Measurements from ENCODE around the gene SERPINB4.
"Not testable (repeated sequence)": the region's sequence is repeated elsewhere in the genome, so short reads cannot be mapped to it uniquely, and the experiment has no call there.

SERPINB4 gene

GRCh38 chr18:63661750-63662149, 17.7 kb upstream of the SERPINB4 start, which contains the start of gene SERPINB3:
SERPINB3 (minus strand) TSS chr18:63661893; CDS start chr18:63661216, 677 bp downstream.
- H3K4me3 ChIP-seq (ENCODE audit: low read depth, low read length); H3K27me3 ChIP-seq (ENCODE audit: control insufficient read depth, insufficient read depth, low read length); H3K36me3 ChIP-seq (ENCODE audit: control insufficient read depth, insufficient read depth, low read length); H3K9me3 ChIP-seq (ENCODE audit: control insufficient read depth, insufficient read depth, low read length); H3K4me1 ChIP-seq (ENCODE audit: control insufficient read depth, insufficient read depth, low read length); H3K9ac ChIP-seq (ENCODE audit: low read depth, low read length): not testable (repeated sequence)

GRCh38 chr18:63658920-63659319, 14.9 kb upstream of the SERPINB4 start:
- H3K4me3 ChIP-seq (ENCODE audit: low read depth, low read length); H3K9ac ChIP-seq (ENCODE audit: low read depth, low read length): not testable (repeated sequence)

DNA sequence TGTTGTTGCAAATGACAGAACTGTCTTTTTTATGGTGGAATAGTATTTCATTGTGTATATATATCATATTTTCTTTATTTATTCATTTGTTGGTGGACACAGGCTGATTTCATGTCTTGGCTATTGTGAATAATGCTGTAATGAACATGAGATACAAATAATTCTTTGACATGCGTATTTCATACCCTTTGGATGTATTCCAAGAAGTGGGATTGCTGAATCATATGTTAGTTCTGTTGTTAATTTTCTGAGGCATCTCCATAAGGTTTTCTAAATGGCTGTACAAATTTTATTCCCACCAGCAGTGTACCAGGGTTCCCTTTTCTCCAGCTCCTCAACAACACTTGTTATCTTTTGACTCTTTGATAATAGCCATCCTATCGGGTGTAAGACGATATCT, 6.2 kb upstream of the SERPINB4 start:
- H3K9me3 ChIP-seq (ENCODE audit: control insufficient read depth, insufficient read depth, low read length); H3K36me3 ChIP-seq (ENCODE audit: control insufficient read depth, insufficient read depth, low read length); H3K27me3 ChIP-seq (ENCODE audit: control insufficient read depth, insufficient read depth, low read length); H3K4me3 ChIP-seq (ENCODE audit: low read depth, low read length); H3K9ac ChIP-seq (ENCODE audit: low read depth, low read length); H3K4me1 ChIP-seq (ENCODE audit: control insufficient read depth, insufficient read depth, low read length): not testable (repeated sequence)

More at GRCh38 chr18:63658920-63659319, 14.9 kb upstream of the SERPINB4 start:
- H3K9me3 ChIP-seq (ENCODE audit: control insufficient read depth, insufficient read depth, low read length); H3K36me3 ChIP-seq (ENCODE audit: control insufficient read depth, insufficient read depth, low read length); H3K27me3 ChIP-seq (ENCODE audit: control insufficient read depth, insufficient read depth, low read length); H3K4me1 ChIP-seq (ENCODE audit: control insufficient read depth, insufficient read depth, low read length): not testable (repeated sequence)

- H3K4me1 ChIP-seq (ENCODE audit: control insufficient read depth, insufficient read depth, low read length), result no peaks in the 10 kb centered on the region
These were observed 4.2 kb upstream of the SERPINB4 start for GRCh38 chr18:63648241-63648640.

GRCh38 chr18:63646936-63647335, 2.9 kb upstream of the SERPINB4 start:
- Histone ChIP-seq H3K9ac (ENCODE audit: low read depth, low read length) (no peak overlapping the region), H3K4me1 (ENCODE audit: control insufficient read depth, insufficient read depth, low read length) (no peaks in the 10 kb centered on the region), H3K4me3 (ENCODE audit: low read depth, low read length) (no peak overlapping the region), H3K27me3 (ENCODE audit: control insufficient read depth, insufficient read depth, low read length) (no peaks in the 10 kb centered on the region), H3K36me3 (ENCODE audit: control insufficient read depth, insufficient read depth, low read length) (no peaks in the 10 kb centered on the region), H3K9me3 (ENCODE audit: control insufficient read depth, insufficient read depth, low read length) (no peaks in the 10 kb centered on the region)

More at GRCh38 chr18:63648241-63648640, 4.2 kb upstream of the SERPINB4 start:
- no peaks in the 10 kb centered on the region for H3K36me3 ChIP-seq (ENCODE audit: control insufficient read depth, insufficient read depth, low read length)
- H3K9ac ChIP-seq (ENCODE audit: low read depth, low read length), result no peak overlapping the region
- H3K9me3 ChIP-seq (ENCODE audit: control insufficient read depth, insufficient read depth, low read length), result no peaks in the 10 kb centered on the region
- no peaks in the 10 kb centered on the region for H3K27me3 ChIP-seq (ENCODE audit: control insufficient read depth, insufficient read depth, low read length)
- H3K4me3 ChIP-seq (ENCODE audit: low read depth, low read length), result no peak overlapping the region

- not testable (repeated sequence) for H3K4me3 ChIP-seq (ENCODE audit: low read depth, low read length); H3K9me3 ChIP-seq (ENCODE audit: control insufficient read depth, insufficient read depth, low read length); H3K4me1 ChIP-seq (ENCODE audit: control insufficient read depth, insufficient read depth, low read length)
These were observed 638 bp upstream of the SERPINB4 start for GRCh38 chr18:63644694-63645093.

DNA sequence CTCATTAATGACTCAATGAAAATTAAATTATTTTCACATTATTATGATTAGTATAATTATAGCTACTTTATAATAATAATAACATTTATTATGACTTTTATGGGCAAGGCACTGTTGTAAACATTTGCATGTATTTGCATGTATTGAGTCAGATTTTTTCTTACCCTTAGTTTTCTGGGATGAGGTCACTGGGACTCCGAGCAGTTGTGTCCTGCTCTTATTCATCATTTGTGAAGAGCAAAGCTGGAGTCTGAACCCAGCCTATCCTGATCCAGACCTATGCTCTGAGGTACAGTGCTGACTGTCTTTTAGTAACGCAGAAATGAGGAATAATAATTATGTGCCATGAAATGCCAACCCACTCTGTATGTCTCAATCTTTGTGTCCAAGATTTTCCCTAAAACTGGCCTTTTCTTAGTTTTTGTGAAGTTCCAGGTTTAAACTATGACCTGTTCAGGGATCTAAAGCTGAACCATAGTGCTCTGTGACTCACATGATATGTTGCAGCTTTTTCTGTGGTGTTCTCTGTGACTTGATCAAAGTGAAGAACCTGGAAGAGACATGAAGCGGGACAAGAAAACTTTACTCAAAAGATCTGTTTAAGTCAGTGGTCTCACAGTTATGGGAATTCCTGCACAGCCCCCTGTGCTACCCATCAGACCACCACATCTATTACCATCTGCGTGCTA, 1.2 kb downstream of the SERPINB4 start:
- not testable (repeated sequence) for H3K4me1 ChIP-seq (ENCODE audit: control insufficient read depth, insufficient read depth, low read length); H3K27me3 ChIP-seq (ENCODE audit: control insufficient read depth, insufficient read depth, low read length); H3K36me3 ChIP-seq (ENCODE audit: control insufficient read depth, insufficient read depth, low read length); H3K9ac ChIP-seq (ENCODE audit: low read depth, low read length); H3K4me3 ChIP-seq (ENCODE audit: low read depth, low read length); H3K9me3 ChIP-seq (ENCODE audit: control insufficient read depth, insufficient read depth, low read length)

More at GRCh38 chr18:63644694-63645093, 638 bp upstream of the SERPINB4 start:
- not testable (repeated sequence) for H3K36me3 ChIP-seq (ENCODE audit: control insufficient read depth, insufficient read depth, low read length); H3K27me3 ChIP-seq (ENCODE audit: control insufficient read depth, insufficient read depth, low read length); H3K9ac ChIP-seq (ENCODE audit: low read depth, low read length)

DNA sequence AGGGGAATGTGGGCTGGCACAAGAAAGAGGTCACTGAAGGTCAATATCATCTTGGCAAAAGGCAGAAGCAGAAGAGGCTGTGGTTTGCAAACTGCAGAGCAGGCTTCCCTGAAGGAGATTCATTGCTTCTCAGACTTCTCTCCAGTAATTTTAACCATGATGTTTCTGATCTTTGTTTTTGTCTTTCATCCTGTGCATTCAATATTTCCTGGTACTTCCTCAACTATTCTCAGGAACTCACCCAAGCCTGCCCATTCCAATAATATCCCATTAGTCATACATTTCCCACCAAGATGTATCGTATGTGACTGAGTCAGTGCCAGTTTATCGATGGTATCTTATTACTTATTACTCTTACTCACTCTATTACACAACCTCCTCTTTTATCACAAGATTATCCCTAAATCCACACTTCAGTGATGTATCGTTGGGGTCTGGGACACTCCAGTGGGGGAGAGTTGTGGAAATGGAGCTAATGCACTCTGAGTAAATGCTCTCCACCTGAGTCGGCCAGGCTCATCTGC, 2.8 kb downstream of the SERPINB4 start:
- not testable (repeated sequence) for H3K36me3 ChIP-seq (ENCODE audit: control insufficient read depth, insufficient read depth, low read length); H3K9me3 ChIP-seq (ENCODE audit: control insufficient read depth, insufficient read depth, low read length); H3K9ac ChIP-seq (ENCODE audit: low read depth, low read length); H3K4me1 ChIP-seq (ENCODE audit: control insufficient read depth, insufficient read depth, low read length); H3K27me3 ChIP-seq (ENCODE audit: control insufficient read depth, insufficient read depth, low read length); H3K4me3 ChIP-seq (ENCODE audit: low read depth, low read length)

DNA sequence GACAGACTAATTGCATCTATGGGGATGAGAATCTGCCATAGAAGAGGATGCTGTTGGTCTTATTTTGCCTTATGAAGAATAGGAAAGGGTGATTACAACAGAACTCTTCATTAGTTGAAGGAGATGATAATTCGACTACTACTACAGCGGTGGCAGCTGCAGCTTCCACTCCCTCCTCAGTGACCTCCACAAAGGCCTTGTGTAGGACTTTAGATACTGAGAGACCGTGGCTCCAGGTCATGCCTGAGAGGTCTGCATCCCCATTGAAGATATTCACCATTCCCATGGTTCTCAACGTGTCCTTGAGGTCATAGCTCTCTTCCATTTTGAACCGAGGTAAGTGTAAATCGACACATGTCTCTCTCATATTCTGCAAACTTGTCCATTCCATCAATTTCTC, 6.4 kb downstream of the SERPINB4 start:
- H3K36me3 ChIP-seq (ENCODE audit: control insufficient read depth, insufficient read depth, low read length), result no peaks in the 10 kb centered on the region
- H3K9me3 ChIP-seq (ENCODE audit: control insufficient read depth, insufficient read depth, low read length), result no peaks in the 10 kb centered on the region
- H3K4me1 ChIP-seq (ENCODE audit: control insufficient read depth, insufficient read depth, low read length), result no peaks in the 10 kb centered on the region
- H3K27me3 ChIP-seq (ENCODE audit: control insufficient read depth, insufficient read depth, low read length), result no peaks in the 10 kb centered on the region
- H3K4me3 ChIP-seq (ENCODE audit: low read depth, low read length), result no peak overlapping the region
- H3K9ac ChIP-seq (ENCODE audit: low read depth, low read length), result no peak overlapping the region

- H3K4me1 ChIP-seq (ENCODE audit: control insufficient read depth, insufficient read depth, low read length), result no peaks in the 10 kb centered on the region
- no peak overlapping the region for H3K4me3 ChIP-seq (ENCODE audit: low read depth, low read length)
- no peaks in the 10 kb centered on the region for H3K36me3 ChIP-seq (ENCODE audit: control insufficient read depth, insufficient read depth, low read length)
- peaks cover 2% of the 10 kb centered on the region for H3K9me3 ChIP-seq (ENCODE audit: control insufficient read depth, insufficient read depth, low read length)
- no peaks in the 10 kb centered on the region for H3K27me3 ChIP-seq (ENCODE audit: control insufficient read depth, insufficient read depth, low read length)
- H3K9ac ChIP-seq (ENCODE audit: low read depth, low read length), result no peak overlapping the region
These were observed 16.2 kb downstream of the SERPINB4 start for GRCh38 chr18:63627819-63628218.

DNA sequence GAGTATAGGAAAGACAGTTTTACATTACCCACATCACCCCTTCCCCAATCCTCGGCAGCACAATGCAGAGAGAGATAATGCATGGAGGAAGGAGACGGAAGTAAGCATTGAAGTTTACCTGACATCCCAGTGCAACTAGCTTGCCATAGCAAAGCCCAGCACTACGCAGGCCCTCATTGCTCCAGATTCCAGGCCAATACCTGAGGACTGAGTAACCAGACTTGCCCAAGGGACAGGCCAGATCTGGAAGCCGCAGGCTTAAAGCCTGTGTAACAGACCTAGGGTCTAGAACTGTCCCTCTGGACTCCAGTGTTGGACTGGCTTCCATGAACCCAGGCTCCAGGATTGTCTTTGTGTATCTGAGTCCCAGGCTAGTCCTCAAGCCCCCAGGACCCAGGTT, 17.6 kb downstream of the SERPINB4 start:
- no peaks in the 10 kb centered on the region for H3K36me3 ChIP-seq (ENCODE audit: control insufficient read depth, insufficient read depth, low read length)
- H3K9me3 ChIP-seq (ENCODE audit: control insufficient read depth, insufficient read depth, low read length), result peaks cover 2% of the 10 kb centered on the region
- no peaks in the 10 kb centered on the region for H3K4me1 ChIP-seq (ENCODE audit: control insufficient read depth, insufficient read depth, low read length)
- no peak overlapping the region for H3K4me3 ChIP-seq (ENCODE audit: low read depth, low read length)
- no peak overlapping the region for H3K9ac ChIP-seq (ENCODE audit: low read depth, low read length)
- H3K27me3 ChIP-seq (ENCODE audit: control insufficient read depth, insufficient read depth, low read length), result no peaks in the 10 kb centered on the region

GRCh38 chr18:63624863-63625262, 19.2 kb downstream of the SERPINB4 start:
- Histone ChIP-seq H3K9me3 (ENCODE audit: control insufficient read depth, insufficient read depth, low read length) (peaks cover 2% of the 10 kb centered on the region), H3K36me3 (ENCODE audit: control insufficient read depth, insufficient read depth, low read length) (no peaks in the 10 kb centered on the region), H3K4me1 (ENCODE audit: control insufficient read depth, insufficient read depth, low read length) (no peaks in the 10 kb centered on the region), H3K4me3 (ENCODE audit: low read depth, low read length) (no peak overlapping the region), H3K27me3 (ENCODE audit: control insufficient read depth, insufficient read depth, low read length) (no peaks in the 10 kb centered on the region), H3K9ac (ENCODE audit: low read depth, low read length) (no peak overlapping the region)
